A549 treated with AZD9567 at 1 μM for 4 hours (cell line): ENCODE data around the gene PPFIA3. TPM values are rescaled to one million over a fixed set of nuclear protein-coding genes. Genes with fewer than 3 reads are reported as not detected.

Experiments
- total RNA-seq: library from RNA; stranded (reverse); fragments of 200-300 nt; extraction: Qiagen RNA extraction; gene quantifications from 5 replicates; pipeline ENCODE4 v1.2.3, GENCODE V29; 2022; ENCODE audit not compliant: insufficient read depth

The PPFIA3 gene
- 3.3 to 9.3 TPM (median 8.5 TPM) in 5 replicates for total RNA-seq

GRCh38 chr19:49119411-49120324, at the start of gene PPFIA3:
PPFIA3 (plus strand) TSS chr19:49119544; CDS start chr19:49127874, 8,330 bp downstream.

DNA sequence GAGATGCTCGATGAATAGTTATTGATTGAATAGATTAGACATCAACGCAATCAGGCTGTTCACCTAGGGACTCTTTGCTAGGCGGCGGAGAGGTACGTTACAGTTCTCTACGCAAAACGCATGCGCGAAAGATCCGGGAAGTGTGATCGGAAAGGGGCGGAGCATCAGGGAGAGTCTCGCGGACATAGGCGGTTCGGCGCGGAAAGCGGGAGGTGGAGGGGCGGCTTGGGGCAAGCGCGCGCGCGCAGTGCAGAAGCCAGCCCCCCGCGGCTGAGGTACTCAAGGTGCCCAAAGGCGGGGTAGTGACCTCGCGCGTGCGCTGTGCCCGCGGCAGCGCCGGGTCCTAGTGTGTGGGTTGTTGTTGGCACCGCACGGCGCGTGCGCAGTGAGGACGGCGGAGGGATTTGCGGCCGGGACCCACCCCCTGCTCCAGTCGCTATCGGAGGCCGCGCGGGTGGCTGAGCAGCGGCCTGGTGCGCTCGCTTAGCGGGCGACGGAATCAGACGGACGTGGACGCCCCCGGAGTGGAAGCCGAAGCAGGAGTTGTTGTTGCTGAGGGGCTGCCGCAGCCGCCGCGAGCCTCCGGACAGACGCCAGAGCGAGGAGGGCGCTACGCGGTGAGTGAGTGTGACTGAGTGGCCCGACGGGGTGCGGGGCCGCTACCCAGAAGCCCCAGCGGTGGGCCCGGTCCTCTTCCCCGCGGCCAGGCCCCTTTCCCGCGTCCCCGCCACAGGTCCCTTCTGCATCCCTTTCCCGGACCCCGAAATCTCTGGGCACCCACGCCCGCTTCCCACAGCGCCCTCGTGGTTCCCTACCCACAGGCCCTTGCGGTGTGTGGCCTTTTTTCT, 34.1 kb upstream of the PPFIA3 start, which contains the start of gene SNRNP70:
Gene SNRNP70 (plus strand): TSS at position 432 of the 848 bp plus-strand sequence. CDS start 964 bp downstream, outside the sequence.

DNA sequence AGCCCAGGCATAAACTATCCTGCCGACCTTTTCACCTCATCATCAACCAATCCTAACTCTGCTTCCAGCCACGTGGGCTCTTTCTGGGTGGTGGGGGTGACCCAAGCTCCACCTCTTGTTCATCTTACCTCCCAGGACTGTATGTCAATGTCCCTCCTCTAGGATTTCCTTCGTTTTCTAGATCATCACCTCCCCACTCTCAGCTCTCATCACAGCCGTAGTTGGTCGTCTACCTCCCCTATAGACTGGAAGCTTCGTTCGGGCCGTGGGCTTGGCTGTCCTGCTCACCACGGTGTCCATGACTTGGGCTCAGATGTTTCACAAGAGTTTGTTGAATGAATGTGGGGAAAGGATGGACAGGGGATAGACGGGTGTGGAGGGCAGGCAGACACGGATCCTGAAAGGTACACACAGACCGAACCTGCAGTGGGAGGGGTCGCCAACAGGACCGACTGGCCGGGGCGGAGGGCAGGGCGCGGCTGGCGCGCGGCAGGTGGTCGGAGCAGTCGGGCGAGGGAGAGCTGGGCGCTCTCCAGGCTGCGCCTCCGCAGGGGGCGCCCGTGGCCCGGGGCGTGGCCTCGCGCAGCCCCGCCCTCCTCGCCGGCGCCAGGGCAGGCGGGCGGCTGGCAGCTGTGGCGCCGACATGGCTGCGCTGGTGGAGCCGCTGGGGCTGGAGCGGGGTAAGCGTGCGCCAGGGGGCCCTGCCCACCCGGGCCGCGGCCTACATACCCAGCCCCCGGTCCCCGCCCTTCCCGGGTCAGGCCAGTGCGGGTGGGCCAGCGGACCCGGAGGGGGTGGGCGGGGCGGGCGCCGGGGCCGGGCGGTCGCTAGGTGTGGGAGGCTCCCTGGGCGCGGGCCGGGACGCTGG, 5.3 kb upstream of the PPFIA3 start, which contains the start of gene LIN7B:
Gene LIN7B (plus strand): TSS at position 609 of the 868 bp plus-strand sequence. CDS start 35 bp downstream, at position 644.

GRCh38 chr19:49118565-49119410, 556 bp upstream of the PPFIA3 start, which contains the start of gene C19orf73:
C19orf73 (minus strand) TSS chr19:49119143; CDS start chr19:49119022, 121 bp downstream.

DNA sequence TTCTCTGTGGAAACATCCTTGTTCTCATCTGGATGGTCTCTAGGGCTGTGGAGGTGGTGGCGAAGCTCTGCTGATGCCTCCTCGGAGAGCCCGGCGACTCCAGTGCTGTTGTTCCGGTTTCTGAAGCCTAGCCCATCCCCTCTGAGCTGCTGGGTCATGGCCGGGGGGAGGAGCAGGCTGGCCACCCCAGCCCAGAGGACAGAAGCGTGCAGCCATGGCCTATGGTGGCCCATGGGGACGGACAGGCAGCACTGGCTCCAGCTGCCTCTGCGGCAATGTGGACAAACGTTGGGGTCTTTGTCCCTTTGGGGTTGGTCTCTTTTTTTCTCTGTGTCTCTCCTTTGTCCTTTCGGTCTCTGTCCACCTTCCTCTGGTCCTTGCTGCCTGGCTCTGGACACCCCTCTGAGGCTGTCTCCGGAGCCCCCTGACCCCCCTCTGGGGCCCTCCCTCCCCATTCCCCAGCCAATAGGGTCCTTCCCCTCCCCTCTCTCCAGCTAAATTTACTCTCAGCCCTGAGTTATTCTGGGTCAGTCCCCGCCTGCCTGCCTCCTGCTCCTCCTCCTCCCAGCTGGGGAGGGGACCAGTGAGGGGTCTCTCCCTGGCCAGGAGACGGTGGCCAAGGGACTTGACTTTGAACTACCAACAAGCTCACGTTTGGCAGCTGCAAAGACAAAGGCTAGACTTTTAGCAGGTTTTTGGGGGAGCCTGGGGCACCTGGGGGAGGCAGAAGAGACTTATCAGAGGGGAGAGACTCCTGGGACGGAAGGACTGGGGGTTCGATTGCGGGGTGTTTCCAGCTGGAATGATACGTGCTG, 35.9 kb downstream of the PPFIA3 start, which contains the start of gene HRC:
Gene HRC (minus strand): TSS at position 392 of the 815 bp plus-strand sequence. CDS start 159 bp downstream, at position 233.

DNA sequence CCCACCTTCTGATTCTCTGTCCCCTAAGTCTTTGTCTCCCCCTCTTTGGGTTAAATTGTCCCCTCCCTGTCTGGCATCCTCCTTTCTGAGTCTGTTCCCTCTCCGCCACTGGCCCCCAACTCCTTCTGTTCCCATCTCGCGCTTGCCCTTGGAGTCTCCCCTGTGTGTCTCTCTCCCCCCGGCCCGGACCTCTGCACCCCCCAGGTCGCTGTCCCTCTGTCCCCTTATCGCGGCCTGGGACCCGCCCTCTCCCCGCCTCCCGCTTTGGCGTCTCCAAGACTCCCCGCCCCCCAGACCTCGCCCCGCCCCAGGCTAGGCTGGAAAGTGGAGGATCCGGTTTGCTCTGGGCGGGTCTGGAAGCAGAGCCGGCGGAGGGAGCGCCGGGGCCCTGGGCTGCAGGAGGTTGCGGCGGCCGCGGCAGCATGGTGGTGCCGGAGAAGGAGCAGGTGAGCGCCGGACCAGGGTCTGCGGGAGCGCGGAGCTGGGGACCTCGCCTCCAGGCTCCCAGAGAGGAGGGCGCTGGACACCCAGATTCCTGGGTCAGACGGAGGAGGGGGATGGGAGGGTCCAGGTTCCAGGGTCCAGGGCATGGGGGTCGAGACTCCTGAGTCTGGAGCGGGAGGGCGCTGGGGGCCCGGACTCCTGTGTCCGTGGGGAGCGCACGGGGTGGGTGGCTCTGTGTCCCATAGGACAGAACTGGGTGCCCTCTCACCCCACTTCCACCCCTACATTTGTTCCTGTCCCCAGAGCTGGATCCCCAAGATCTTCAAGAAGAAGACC, 38.3 kb downstream of the PPFIA3 start, which contains the start of gene TRPM4:
Gene TRPM4 (plus strand): TSS at position 348 of the 780 bp plus-strand sequence. CDS start 75 bp downstream, at position 423.

Other genes starting within 250 kb of the PPFIA3 start
- gene PPP1R15A, start 247.1 kb upstream of the PPFIA3 start, total RNA-seq = 77.7 to 128 TPM (median 99.5 TPM) in 5 replicates
- gene TULP2, start 220.8 kb upstream of the PPFIA3 start, total RNA-seq = not detected in 5 replicates
- 196 to 206 TPM (median 200 TPM) in 5 replicates for gene NUCB1, start 219.2 kb upstream of the PPFIA3 start, total RNA-seq
- gene DHDH, start 185.8 kb upstream of the PPFIA3 start, total RNA-seq = 1.5 to 1.7 TPM (median 1.5 TPM) in 4 of 5 replicates, not detected in the other
- gene BAX, start 164.7 kb upstream of the PPFIA3 start, total RNA-seq = 289 to 347 TPM (median 317 TPM) in 5 replicates
- gene FTL, start 154.2 kb upstream of the PPFIA3 start, total RNA-seq = 15,391 to 23,528 TPM (median 18,182 TPM) in 5 replicates
- gene GYS1, start 126.2 kb upstream of the PPFIA3 start, total RNA-seq = 18.5 to 36.7 TPM (median 21.4 TPM) in 5 replicates
- 214 to 245 TPM (median 233 TPM) in 5 replicates for gene RUVBL2, start 125.7 kb upstream of the PPFIA3 start, total RNA-seq
- not detected in 5 replicates for gene LHB, start 102.5 kb upstream of the PPFIA3 start, total RNA-seq
- 0.16 TPM in 1 of 5 replicates, not detected in the others for gene CGB3, start 95.2 kb upstream of the PPFIA3 start, total RNA-seq
- 0.17 to 0.31 TPM (median 0.31 TPM) in 3 of 5 replicates, not detected in the others for gene CGB2, start 87.7 kb upstream of the PPFIA3 start, total RNA-seq
- gene CGB1, start 82.6 kb upstream of the PPFIA3 start, total RNA-seq = 0.31 TPM in 1 of 5 replicates, not detected in the others
- gene CGB5, start 75.7 kb upstream of the PPFIA3 start, total RNA-seq = 0.27 to 0.72 TPM (median 0.49 TPM) in 4 of 5 replicates, not detected in the other
- gene CGB8, start 70.4 kb upstream of the PPFIA3 start, total RNA-seq = 2.3 to 6.3 TPM (median 2.8 TPM) in 5 replicates
- 0.45 to 0.84 TPM (median 0.56 TPM) in 4 of 5 replicates, not detected in the other for gene CGB7, start 61.8 kb upstream of the PPFIA3 start, total RNA-seq
- gene NTF4, start 54.7 kb upstream of the PPFIA3 start, total RNA-seq = 0.34 to 0.47 TPM (median 0.40 TPM) in 4 of 5 replicates, not detected in the other
- not detected in 5 replicates for gene KCNA7, start 46.8 kb upstream of the PPFIA3 start, total RNA-seq
- gene SNRNP70, start 34.1 kb upstream of the PPFIA3 start, total RNA-seq = 321 to 348 TPM (median 341 TPM) in 5 replicates
- 5.5 to 9.1 TPM (median 6.9 TPM) in 5 replicates for gene LIN7B, start 5.2 kb upstream of the PPFIA3 start, total RNA-seq
- 1.2 to 2.0 TPM (median 1.8 TPM) in 4 of 5 replicates, not detected in the other for gene C19orf73, start 401 bp upstream of the PPFIA3 start, total RNA-seq
- gene HRC, start 35.9 kb downstream of the PPFIA3 start, total RNA-seq = not detected in 5 replicates
- gene TRPM4, start 38.2 kb downstream of the PPFIA3 start, total RNA-seq = 6.2 to 11.3 TPM (median 9.7 TPM) in 5 replicates
- 1.4 to 2.0 TPM (median 1.4 TPM) in 4 of 5 replicates, not detected in the other for gene SLC6A16, start 205.6 kb downstream of the PPFIA3 start, total RNA-seq
- not detected in 5 replicates for gene CD37, start 215.9 kb downstream of the PPFIA3 start, total RNA-seq
- gene TEAD2, start 242.9 kb downstream of the PPFIA3 start, total RNA-seq = 13.2 to 33.0 TPM (median 16.2 TPM) in 5 replicates
- 0.50 to 0.55 TPM (median 0.53 TPM) in 4 of 5 replicates, not detected in the other for gene DKKL1, start 244.3 kb downstream of the PPFIA3 start, total RNA-seq